ENCODE data around the gene NBAS.

Gene NBAS

GRCh38 chr2:15147591-15147990 is 413.5 kb downstream of the NBAS start:
- no peak overlapping the region for H3K4me3 ChIP-seq (ENCODE audit: low read length)
- H3K9ac ChIP-seq (ENCODE audit: low read length), result no peak overlapping the region

GRCh38 chr2:15146960-15147359 is 414.2 kb downstream of the NBAS start:
- H3K36me3 ChIP-seq (ENCODE audit: control insufficient read depth, insufficient read depth, low read length), result no peaks in the 10 kb centered on the region
- H3K27me3 ChIP-seq (ENCODE audit: control insufficient read depth, insufficient read depth, low read length), result no peaks in the 10 kb centered on the region

More at GRCh38 chr2:15147591-15147990, 413.5 kb downstream of the NBAS start:
- H3K27me3 ChIP-seq (ENCODE audit: control insufficient read depth, insufficient read depth, low read length), result no peaks in the 10 kb centered on the region
- H3K36me3 ChIP-seq (ENCODE audit: control insufficient read depth, insufficient read depth, low read length), result no peaks in the 10 kb centered on the region
- no peaks in the 10 kb centered on the region for H3K4me1 ChIP-seq (ENCODE audit: control insufficient read depth, insufficient read depth, low read length)
- no peaks in the 10 kb centered on the region for H3K9me3 ChIP-seq (ENCODE audit: control insufficient read depth, low read length)

GRCh38 chr2:15145919-15146318 is 415.2 kb downstream of the NBAS start:
- H3K27me3 ChIP-seq (ENCODE audit: control insufficient read depth, insufficient read depth, low read length), result no peaks in the 10 kb centered on the region
- H3K9ac ChIP-seq (ENCODE audit: low read length), result no peak overlapping the region
- H3K36me3 ChIP-seq (ENCODE audit: control insufficient read depth, insufficient read depth, low read length), result no peaks in the 10 kb centered on the region
- H3K4me3 ChIP-seq (ENCODE audit: low read length), result no peak overlapping the region
- H3K9me3 ChIP-seq (ENCODE audit: control insufficient read depth, low read length), result no peaks in the 10 kb centered on the region
- H3K4me1 ChIP-seq (ENCODE audit: control insufficient read depth, insufficient read depth, low read length), result no peaks in the 10 kb centered on the region

More at GRCh38 chr2:15146960-15147359, 414.2 kb downstream of the NBAS start:
- no peaks in the 10 kb centered on the region for H3K4me1 ChIP-seq (ENCODE audit: control insufficient read depth, insufficient read depth, low read length)
- H3K9me3 ChIP-seq (ENCODE audit: control insufficient read depth, low read length), result no peaks in the 10 kb centered on the region
- H3K9ac ChIP-seq (ENCODE audit: low read length), result no peak overlapping the region
- no peak overlapping the region for H3K4me3 ChIP-seq (ENCODE audit: low read length)

- Histone ChIP-seq H3K4me1 (ENCODE audit: control insufficient read depth, insufficient read depth, low read length) (no peaks in the 10 kb centered on the region), H3K36me3 (ENCODE audit: control insufficient read depth, insufficient read depth, low read length) (no peaks in the 10 kb centered on the region), H3K9ac (ENCODE audit: low read length) (no peak overlapping the region), H3K4me3 (ENCODE audit: low read length) (no peak overlapping the region), H3K27me3 (ENCODE audit: control insufficient read depth, insufficient read depth, low read length) (no peaks in the 10 kb centered on the region), H3K9me3 (ENCODE audit: control insufficient read depth, low read length) (no peaks in the 10 kb centered on the region)
Measured at GRCh38 chr2:15145046-15145817, 415.9 kb downstream of the NBAS start.

GRCh38 chr2:15142069-15142689 is 419.0 kb downstream of the NBAS start:
- Histone ChIP-seq H3K4me3 (ENCODE audit: low read length) (no peak overlapping the region), H3K9me3 (ENCODE audit: control insufficient read depth, low read length) (no peaks in the 10 kb centered on the region), H3K9ac (ENCODE audit: low read length) (no peak overlapping the region), H3K36me3 (ENCODE audit: control insufficient read depth, insufficient read depth, low read length) (no peaks in the 10 kb centered on the region), H3K4me1 (ENCODE audit: control insufficient read depth, insufficient read depth, low read length) (no peaks in the 10 kb centered on the region), H3K27me3 (ENCODE audit: control insufficient read depth, insufficient read depth, low read length) (no peaks in the 10 kb centered on the region)

- no peak overlapping the region for H3K4me3 ChIP-seq (ENCODE audit: low read length)
- no peak overlapping the region for H3K9ac ChIP-seq (ENCODE audit: low read length)
- H3K4me1 ChIP-seq (ENCODE audit: control insufficient read depth, insufficient read depth, low read length), result no peaks in the 10 kb centered on the region
- no peaks in the 10 kb centered on the region for H3K36me3 ChIP-seq (ENCODE audit: control insufficient read depth, insufficient read depth, low read length)
- no peaks in the 10 kb centered on the region for H3K9me3 ChIP-seq (ENCODE audit: control insufficient read depth, low read length)
- no peaks in the 10 kb centered on the region for H3K27me3 ChIP-seq (ENCODE audit: control insufficient read depth, insufficient read depth, low read length)
Measured at GRCh38 chr2:15141211-15141610, 419.9 kb downstream of the NBAS start.

- Histone ChIP-seq H3K36me3 (ENCODE audit: control insufficient read depth, insufficient read depth, low read length) (no peaks in the 10 kb centered on the region), H3K4me3 (ENCODE audit: low read length) (no peak overlapping the region), H3K27me3 (ENCODE audit: control insufficient read depth, insufficient read depth, low read length) (no peaks in the 10 kb centered on the region), H3K4me1 (ENCODE audit: control insufficient read depth, insufficient read depth, low read length) (no peaks in the 10 kb centered on the region), H3K9ac (ENCODE audit: low read length) (no peak overlapping the region), H3K9me3 (ENCODE audit: control insufficient read depth, low read length) (no peaks in the 10 kb centered on the region)
Measured at GRCh38 chr2:15136639-15137038, 424.5 kb downstream of the NBAS start.

- H3K4me3 ChIP-seq (ENCODE audit: low read length), result no peak overlapping the region
- H3K36me3 ChIP-seq (ENCODE audit: control insufficient read depth, insufficient read depth, low read length), result no peaks in the 10 kb centered on the region
- H3K9me3 ChIP-seq (ENCODE audit: control insufficient read depth, low read length), result no peaks in the 10 kb centered on the region
- H3K4me1 ChIP-seq (ENCODE audit: control insufficient read depth, insufficient read depth, low read length), result no peaks in the 10 kb centered on the region
- H3K9ac ChIP-seq (ENCODE audit: low read length), result no peak overlapping the region
- H3K27me3 ChIP-seq (ENCODE audit: control insufficient read depth, insufficient read depth, low read length), result no peaks in the 10 kb centered on the region
Measured at GRCh38 chr2:15134957-15135356, 426.2 kb downstream of the NBAS start.

GRCh38 chr2:15133461-15133860 is 427.7 kb downstream of the NBAS start:
- H3K4me3 ChIP-seq (ENCODE audit: low read length), result no peak overlapping the region
- H3K4me1 ChIP-seq (ENCODE audit: control insufficient read depth, insufficient read depth, low read length), result no peaks in the 10 kb centered on the region
- H3K9ac ChIP-seq (ENCODE audit: low read length), result no peak overlapping the region
- H3K36me3 ChIP-seq (ENCODE audit: control insufficient read depth, insufficient read depth, low read length), result no peaks in the 10 kb centered on the region
- no peaks in the 10 kb centered on the region for H3K9me3 ChIP-seq (ENCODE audit: control insufficient read depth, low read length)
- no peaks in the 10 kb centered on the region for H3K27me3 ChIP-seq (ENCODE audit: control insufficient read depth, insufficient read depth, low read length)

GRCh38 chr2:15128846-15129245 is 432.3 kb downstream of the NBAS start:
- Histone ChIP-seq H3K9me3 (ENCODE audit: control insufficient read depth, low read length) (no peaks in the 10 kb centered on the region), H3K27me3 (ENCODE audit: control insufficient read depth, insufficient read depth, low read length) (no peaks in the 10 kb centered on the region), H3K4me1 (ENCODE audit: control insufficient read depth, insufficient read depth, low read length) (no peaks in the 10 kb centered on the region), H3K9ac (ENCODE audit: low read length) (no peak overlapping the region), H3K4me3 (ENCODE audit: low read length) (no peak overlapping the region), H3K36me3 (ENCODE audit: control insufficient read depth, insufficient read depth, low read length) (no peaks in the 10 kb centered on the region)

GRCh38 chr2:15127876-15128275 is 433.3 kb downstream of the NBAS start:
- Histone ChIP-seq H3K27me3 (ENCODE audit: control insufficient read depth, insufficient read depth, low read length) (no peaks in the 10 kb centered on the region), H3K4me1 (ENCODE audit: control insufficient read depth, insufficient read depth, low read length) (no peaks in the 10 kb centered on the region), H3K9ac (ENCODE audit: low read length) (no peak overlapping the region)

GRCh38 chr2:15127301-15127700 is 433.8 kb downstream of the NBAS start:
- no peaks in the 10 kb centered on the region for H3K4me1 ChIP-seq (ENCODE audit: control insufficient read depth, insufficient read depth, low read length)
- no peaks in the 10 kb centered on the region for H3K27me3 ChIP-seq (ENCODE audit: control insufficient read depth, insufficient read depth, low read length)
- no peak overlapping the region for H3K9ac ChIP-seq (ENCODE audit: low read length)
- no peak overlapping the region for H3K4me3 ChIP-seq (ENCODE audit: low read length)
- H3K9me3 ChIP-seq (ENCODE audit: control insufficient read depth, low read length), result no peaks in the 10 kb centered on the region
- no peaks in the 10 kb centered on the region for H3K36me3 ChIP-seq (ENCODE audit: control insufficient read depth, insufficient read depth, low read length)

More at GRCh38 chr2:15127876-15128275, 433.3 kb downstream of the NBAS start:
- H3K36me3 ChIP-seq (ENCODE audit: control insufficient read depth, insufficient read depth, low read length), result no peaks in the 10 kb centered on the region
- H3K4me3 ChIP-seq (ENCODE audit: low read length), result no peak overlapping the region
- H3K9me3 ChIP-seq (ENCODE audit: control insufficient read depth, low read length), result no peaks in the 10 kb centered on the region
